Stomach smooth muscle (tissue), 2 donors: ENCODE data around the gene FAM174B.

Experiments used
- H3K27ac ChIP-seq: one replicate; pipeline ENCODE4 v1.7.0; 2013; ENCODE audit warnings: mild to moderate bottlenecking, low read length, inconsistent platforms
- H3K27me3 ChIP-seq, 2 donors: one replicate each; pipeline ENCODE4 v1.7.0; 2013; ENCODE audit warnings: low read length in 2 of 2; ENCODE audit not compliant: insufficient read depth in 2 of 2, control insufficient read depth in 1 of 2
- H3K36me3 ChIP-seq, 2 donors: one replicate each; pipeline ENCODE4 v1.7.0; 2013; ENCODE audit warnings: low read length in 2 of 2; ENCODE audit not compliant: control insufficient read depth in 2 of 2, insufficient read depth in 2 of 2
- H3K4me1 ChIP-seq: one replicate; pipeline ENCODE4 v1.7.0; 2013; ENCODE audit warnings: low read length; ENCODE audit not compliant: control insufficient read depth, insufficient read depth
- H3K4me3 ChIP-seq, 2 donors: one replicate each; pipeline ENCODE4 v1.7.0; 2013; ENCODE audit warnings: low read length in 2 of 2
- H3K9ac ChIP-seq, 2 donors: one replicate each; pipeline ENCODE4 v1.7.0; 2013; ENCODE audit warnings: low read length in 2 of 2, mild to moderate bottlenecking in 1 of 2
- H3K9me3 ChIP-seq, 2 donors: one replicate each; pipeline ENCODE4 v1.7.0; 2013; ENCODE audit warnings: low read length in 2 of 2; ENCODE audit not compliant: control insufficient read depth in 2 of 2
- donor health status: healthy.
- donor health status: Pancreatic carcinoma.

The FAM174B gene

DNA sequence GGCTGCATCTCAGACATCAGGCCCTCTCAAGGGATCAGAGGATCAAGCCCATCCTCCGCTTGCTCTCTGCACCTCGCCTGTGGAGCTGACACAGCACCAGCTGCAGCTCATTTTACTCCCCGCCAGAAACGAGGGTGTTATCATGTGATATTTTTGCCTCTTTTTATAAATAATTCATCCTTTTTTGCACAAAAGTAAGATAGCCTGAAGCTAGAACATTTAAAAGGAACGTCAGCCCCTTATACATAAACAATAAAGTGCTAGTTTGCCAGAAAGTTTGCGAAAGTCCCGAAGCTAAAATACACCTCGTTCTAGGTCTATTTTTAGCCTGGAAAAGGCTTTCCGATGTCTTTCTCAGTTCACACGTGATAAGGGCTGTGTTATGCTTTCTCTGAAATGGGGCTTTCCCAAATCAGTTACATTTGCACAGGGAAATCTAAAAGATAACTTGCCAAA lies 9.6 kb upstream of the FAM174B start:
- H3K4me3 ChIP-seq: peak overlapping the region; percentile 45 to 60
- H3K4me1 ChIP-seq: peaks cover 38% of the 10 kb centered on the region
- H3K27ac ChIP-seq: peak overlapping the region; percentile 62
- no peaks in the 10 kb centered on the region for H3K27me3 ChIP-seq
- H3K9me3 ChIP-seq: no peaks in the 10 kb centered on the region
- no peaks in the 10 kb centered on the region for H3K36me3 ChIP-seq
- H3K9ac ChIP-seq: peak overlapping the region in 1 of 2 donors; percentile 47

DNA sequence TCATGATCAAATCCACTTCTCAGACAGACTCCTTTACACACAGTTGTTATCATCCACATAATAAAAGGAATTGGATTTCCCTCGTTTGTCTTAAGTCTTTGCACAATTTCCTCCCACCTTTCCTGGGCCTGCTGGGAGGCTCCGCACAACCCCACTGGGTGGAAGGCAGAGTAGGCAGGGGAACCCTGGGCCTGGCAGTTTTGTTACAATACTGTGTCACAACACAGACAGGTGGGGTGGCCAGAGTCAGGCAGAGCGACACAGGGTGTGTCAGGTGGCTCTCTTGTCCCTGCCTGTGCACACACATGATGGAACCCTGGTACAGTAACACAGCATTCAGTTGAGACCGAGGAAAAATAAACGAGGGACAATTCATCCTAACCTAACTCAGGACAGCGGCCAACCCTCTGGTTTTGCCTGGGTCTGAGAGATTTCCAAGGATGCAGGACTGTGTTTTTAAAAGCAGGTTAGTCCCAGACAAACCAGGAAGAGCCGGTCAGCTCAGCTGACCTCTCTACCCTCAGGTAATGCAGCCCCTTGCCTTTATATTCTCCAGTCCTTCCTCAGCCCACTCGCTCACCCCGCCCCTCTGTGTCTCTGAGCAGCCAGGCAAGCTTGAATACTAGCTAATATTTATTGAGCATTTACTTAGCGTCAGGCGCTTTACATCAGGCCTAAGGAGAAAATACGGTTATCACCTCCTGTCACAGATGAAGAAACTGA lies 8.8 kb upstream of the FAM174B start:
- Histone ChIP-seq H3K4me1 (peaks cover 38% of the 10 kb centered on the region), H3K4me3 (peak overlapping the region in 1 of 2 donors; percentile 60), H3K27me3 (no peaks in the 10 kb centered on the region), H3K27ac (peak overlapping the region; percentile 62), H3K9me3 (no peaks in the 10 kb centered on the region), H3K9ac (peak overlapping the region in 1 of 2 donors; percentile 36), H3K36me3 (no peaks in the 10 kb centered on the region)

DNA sequence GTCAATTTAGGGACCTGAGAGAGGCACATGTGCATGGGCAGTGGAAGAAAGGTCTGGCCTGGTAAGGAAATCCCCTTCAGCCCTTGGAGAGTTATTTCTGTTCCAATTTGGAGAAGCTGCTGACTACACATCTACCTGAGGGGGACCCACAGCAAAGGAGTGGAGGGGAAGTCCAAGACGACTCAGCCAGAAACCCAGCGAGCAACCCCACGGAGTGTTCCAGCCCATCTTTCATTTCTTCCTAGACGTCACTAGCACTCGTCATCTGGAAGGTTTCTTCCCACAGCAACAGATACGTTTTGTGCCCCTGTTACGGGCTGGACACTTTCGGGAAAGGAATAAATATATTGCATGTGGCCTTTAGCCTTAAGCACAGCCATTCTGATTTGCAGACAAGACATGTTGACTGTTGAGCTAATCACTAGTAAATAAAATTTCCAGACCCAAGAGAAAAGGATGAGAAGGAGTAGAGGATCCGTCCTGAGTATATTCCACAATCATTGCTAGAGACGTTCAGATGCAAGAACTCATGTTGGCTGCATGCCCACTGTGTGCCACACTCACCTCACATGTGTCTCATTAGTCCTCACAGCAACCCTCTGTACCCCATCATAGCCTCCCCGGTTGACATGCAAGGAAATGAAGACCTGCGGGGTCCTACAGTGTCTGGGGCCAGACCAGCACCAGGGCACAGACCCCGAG lies 7.8 kb upstream of the FAM174B start:
- Histone ChIP-seq H3K4me1 (peaks cover 38% of the 10 kb centered on the region), H3K36me3 (no peaks in the 10 kb centered on the region), H3K4me3 (no peak overlapping the region), H3K9ac (no peak overlapping the region), H3K9me3 (no peaks in the 10 kb centered on the region), H3K27me3 (no peaks in the 10 kb centered on the region), H3K27ac (no peak overlapping the region)

DNA sequence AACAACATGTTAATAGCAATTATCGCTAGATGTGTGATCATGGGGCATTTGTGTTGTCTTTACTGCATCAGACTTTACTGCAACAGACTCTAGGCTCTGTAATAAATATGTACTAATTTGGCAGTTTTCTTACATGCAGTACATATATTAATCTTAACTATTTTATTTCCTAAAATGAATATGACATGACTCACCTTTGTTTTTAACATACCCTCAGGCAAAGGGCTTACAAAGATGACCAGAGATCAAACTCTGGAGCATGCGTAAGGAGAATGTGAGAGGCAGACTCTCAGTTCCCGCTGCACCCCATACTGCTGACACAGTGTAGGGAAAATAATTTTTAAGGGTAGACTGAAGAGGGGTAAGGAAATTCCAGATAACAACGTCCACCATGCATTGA lies 7.2 kb upstream of the FAM174B start:
- H3K27me3 ChIP-seq: no peaks in the 10 kb centered on the region

DNA sequence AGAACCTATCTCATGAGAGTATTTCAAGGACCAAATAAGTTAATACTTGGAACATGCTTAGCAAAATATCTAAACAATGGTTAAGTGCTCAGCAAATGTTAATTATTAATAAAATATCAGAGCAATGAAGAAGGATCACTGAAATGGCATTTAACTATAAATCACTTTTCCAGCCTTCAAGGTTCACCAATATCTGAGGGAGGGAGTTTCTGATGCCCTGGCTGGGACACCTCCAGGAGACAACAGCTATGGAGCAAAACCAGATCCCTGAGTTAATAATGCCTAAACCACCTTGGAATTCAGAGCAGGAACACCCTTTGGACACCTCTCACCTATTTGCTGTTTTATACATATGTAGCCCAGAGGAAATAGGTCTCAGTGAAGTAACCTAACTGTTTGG lies 6.4 kb upstream of the FAM174B start:
- Histone ChIP-seq H3K4me1 (peaks cover 28% of the 10 kb centered on the region), H3K36me3 (no peaks in the 10 kb centered on the region), H3K27ac (no peak overlapping the region), H3K9ac (no peak overlapping the region), H3K27me3 (no peaks in the 10 kb centered on the region), H3K4me3 (no peak overlapping the region), H3K9me3 (no peaks in the 10 kb centered on the region)

More for the DNA sequence above, 7.2 kb upstream of the FAM174B start:
- Histone ChIP-seq H3K4me1 (peaks cover 35% of the 10 kb centered on the region), H3K9me3 (no peaks in the 10 kb centered on the region), H3K4me3 (no peak overlapping the region), H3K9ac (no peak overlapping the region), H3K36me3 (no peaks in the 10 kb centered on the region), H3K27ac (no peak overlapping the region)

DNA sequence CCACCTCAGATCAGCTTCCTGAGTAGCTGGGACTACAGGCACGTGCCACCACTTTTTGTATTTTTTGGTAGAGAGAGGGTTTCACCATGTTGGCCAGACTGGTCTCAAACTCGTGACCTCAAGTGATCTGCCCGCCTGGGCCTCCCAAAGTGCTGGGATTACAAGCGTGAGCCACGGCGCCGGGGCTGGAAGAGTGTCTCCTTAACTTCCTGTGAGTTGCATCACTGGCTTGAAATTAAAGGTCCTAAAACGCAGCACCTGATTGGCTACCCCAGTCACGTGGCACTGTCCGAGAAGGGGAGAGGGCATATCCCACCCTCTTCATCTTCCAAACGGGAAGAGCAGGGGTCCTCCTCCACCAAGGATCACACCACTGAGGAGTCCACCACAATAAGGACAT lies 5.5 kb upstream of the FAM174B start:
- H3K27ac ChIP-seq: no peak overlapping the region
- H3K4me1 ChIP-seq: peaks cover 26% of the 10 kb centered on the region
- no peaks in the 10 kb centered on the region for H3K27me3 ChIP-seq
- no peak overlapping the region for H3K9ac ChIP-seq
- H3K36me3 ChIP-seq: no peaks in the 10 kb centered on the region
- no peak overlapping the region for H3K4me3 ChIP-seq
- H3K9me3 ChIP-seq: no peaks in the 10 kb centered on the region

DNA sequence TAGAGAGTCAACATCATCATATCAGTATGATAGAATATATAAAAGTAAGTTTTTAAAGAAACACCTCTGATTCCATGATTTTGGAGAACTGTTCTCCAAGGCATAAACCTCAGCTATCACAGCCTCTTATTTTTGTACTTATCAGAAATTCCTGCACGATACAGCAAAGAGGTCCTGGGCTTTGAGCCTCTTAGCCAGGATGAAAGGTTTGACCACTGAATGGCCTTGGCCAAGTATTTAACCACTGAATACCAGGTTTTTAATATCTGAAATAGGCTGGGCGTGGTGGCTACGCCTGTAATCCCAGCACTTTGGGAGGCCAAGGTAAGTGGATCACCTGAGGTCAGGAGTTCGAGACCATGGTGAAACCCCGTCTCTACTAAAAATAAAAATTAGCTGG lies 1.9 kb upstream of the FAM174B start:
- H3K9me3 ChIP-seq: no peaks in the 10 kb centered on the region
- no peak overlapping the region for H3K9ac ChIP-seq
- no peak overlapping the region for H3K27ac ChIP-seq
- H3K4me3 ChIP-seq: no peak overlapping the region
- peaks cover 28% of the 10 kb centered on the region for H3K4me1 ChIP-seq
- H3K36me3 ChIP-seq: no peaks in the 10 kb centered on the region
- H3K27me3 ChIP-seq: no peaks in the 10 kb centered on the region

DNA sequence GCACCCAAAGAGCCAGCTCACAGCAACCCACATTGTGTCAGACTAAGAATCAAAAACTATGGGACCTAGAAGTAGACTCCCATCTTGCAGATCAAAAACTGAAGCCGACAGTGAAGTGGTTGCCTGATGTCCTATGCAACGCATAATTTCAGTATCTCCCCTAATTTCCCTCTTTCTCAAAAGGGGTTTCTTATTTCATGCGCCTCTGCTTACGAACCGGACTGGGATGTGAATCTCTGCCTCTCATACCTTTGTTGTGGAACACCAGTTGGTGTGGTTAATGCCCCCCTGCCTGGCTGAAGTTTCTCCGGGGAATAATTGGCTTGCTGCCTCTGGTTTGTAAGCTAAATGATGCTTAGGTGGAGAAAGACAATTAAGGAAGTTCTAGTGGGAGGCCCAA lies 514 bp upstream of the FAM174B start:
- H3K27me3 ChIP-seq: no peaks in the 10 kb centered on the region
- H3K9ac ChIP-seq: peak overlapping the region in 1 of 2 donors; percentile 54
- no peaks in the 10 kb centered on the region for H3K36me3 ChIP-seq
- H3K4me3 ChIP-seq: peak overlapping the region; percentile 67 to 79
- H3K27ac ChIP-seq: peak overlapping the region; percentile 41
- H3K4me1 ChIP-seq: peaks cover 33% of the 10 kb centered on the region
- H3K9me3 ChIP-seq: no peaks in the 10 kb centered on the region

DNA sequence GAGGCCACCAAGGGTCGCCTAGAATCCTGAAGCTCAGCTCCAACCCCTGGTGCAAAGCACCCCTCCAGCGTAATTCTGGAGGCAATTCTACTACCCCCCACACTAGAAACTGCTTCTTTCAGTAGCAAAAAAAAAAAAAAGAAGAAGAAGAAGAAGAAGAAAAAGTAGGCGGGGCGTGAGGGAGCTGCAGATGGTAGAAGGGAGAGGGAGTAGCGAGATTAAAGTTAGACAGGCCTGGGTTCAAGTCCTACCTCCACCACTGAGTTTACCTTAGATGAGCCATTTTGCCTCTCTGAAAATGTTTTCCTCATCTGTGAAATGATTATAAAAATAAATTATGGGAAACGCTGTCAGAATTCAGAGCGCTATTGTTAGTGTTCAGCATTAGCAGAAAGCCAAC lies 913 bp downstream of the FAM174B start:
- H3K4me1 ChIP-seq: peaks cover 40% of the 10 kb centered on the region
- no peak overlapping the region for H3K27ac ChIP-seq
- peak overlapping the region in 1 of 2 donors; percentile 79 for H3K4me3 ChIP-seq
- H3K9ac ChIP-seq: peak overlapping the region in 1 of 2 donors; percentile 5
- H3K9me3 ChIP-seq: no peaks in the 10 kb centered on the region
- no peaks in the 10 kb centered on the region for H3K36me3 ChIP-seq
- H3K27me3 ChIP-seq: no peaks in the 10 kb centered on the region

DNA sequence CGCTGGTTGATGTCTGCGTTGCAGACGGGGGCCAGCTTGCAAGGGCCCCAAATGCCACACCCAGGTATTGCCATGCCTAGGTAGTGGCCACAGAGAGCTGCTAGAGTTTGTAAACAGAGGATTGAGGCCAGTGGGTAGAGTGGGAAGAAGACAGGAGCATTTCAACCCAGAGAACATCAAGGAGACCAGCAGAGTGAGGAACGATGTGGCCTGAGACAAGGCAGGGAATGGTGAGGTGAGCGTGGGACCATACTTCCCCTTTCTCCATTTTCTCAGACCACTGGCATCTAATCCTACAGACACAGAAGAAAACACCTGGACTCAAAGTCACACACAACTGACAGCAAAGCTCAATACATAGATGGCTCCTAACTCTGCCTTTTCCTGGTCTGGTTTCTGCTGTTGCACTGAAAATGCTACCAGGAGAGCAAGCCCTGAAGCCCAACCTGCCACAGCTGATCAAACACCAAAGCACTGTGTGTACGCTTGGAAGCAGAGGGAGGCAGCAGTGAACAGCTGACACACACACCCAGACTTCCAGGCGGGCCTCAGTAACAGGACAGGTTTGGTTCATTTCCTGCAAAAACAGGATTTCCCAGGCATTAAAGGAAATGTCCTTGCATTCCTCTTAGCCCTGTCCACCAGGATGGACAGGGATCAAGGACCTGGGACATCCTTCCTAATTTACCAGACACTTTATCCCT lies 1.6 kb downstream of the FAM174B start:
- H3K4me3 ChIP-seq: peak overlapping the region in 1 of 2 donors; percentile 79
- H3K27ac ChIP-seq: peak overlapping the region; percentile 11
- H3K27me3 ChIP-seq: no peaks in the 10 kb centered on the region
- H3K9me3 ChIP-seq: no peaks in the 10 kb centered on the region
- H3K9ac ChIP-seq: peak overlapping the region in 1 of 2 donors; percentile 47
- H3K36me3 ChIP-seq: no peaks in the 10 kb centered on the region
- H3K4me1 ChIP-seq: peaks cover 40% of the 10 kb centered on the region
